GM18870 (cell line): ENCODE data around the gene MYH6.
"Not testable (repeated sequence)": the region's sequence is repeated elsewhere in the genome, so short reads cannot be mapped to it uniquely, and the experiment has no call there.

ENCODE experiments used
- ATAC-seq: cut with Tn5 transposase; IDR thresholded peaks from one replicate; pipeline ENCODE4 v1.9.1; 2021; ENCODE audit warnings: moderate library complexity; ENCODE audit not compliant: unreplicated experiment

MYH6 gene

GRCh38 chr14:23436327-23437132 lies 28.5 kb upstream of the MYH6 start:
- ATAC-seq, result no peak

- no peak for ATAC-seq
Observed at GRCh38 chr14:23435543-23436326, 27.7 kb upstream of the MYH6 start, which contains the start of gene MYH7. MYH7 (minus strand) TSS chr14:23435660; CDS start chr14:23433732, 1,928 bp downstream.

GRCh38 chr14:23434488-23435222 lies 26.6 kb upstream of the MYH6 start:
- ATAC-seq, result no peak

DNA sequence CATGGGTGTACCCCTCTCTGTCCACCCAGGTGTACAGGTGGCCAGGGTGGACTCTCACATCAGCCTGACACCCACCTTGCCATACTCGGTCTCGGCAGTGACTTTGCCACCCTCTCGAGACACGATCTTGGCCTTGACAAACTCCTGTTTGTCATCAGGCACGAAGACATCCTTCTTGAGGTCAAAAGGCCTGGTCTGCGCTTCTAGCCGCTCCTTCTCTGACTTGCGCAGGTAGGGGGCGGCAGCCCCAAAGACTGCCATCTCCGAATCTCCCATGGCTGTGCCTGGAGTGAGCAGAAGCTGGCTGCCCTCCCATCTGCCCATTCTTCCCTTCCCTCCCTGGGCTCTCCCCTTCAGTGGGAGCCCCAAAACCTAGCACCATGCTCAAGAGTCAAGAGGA lies 25.4 kb upstream of the MYH6 start:
- no peak for ATAC-seq

- no peak for ATAC-seq
Observed at GRCh38 chr14:23432946-23433345, 24.9 kb upstream of the MYH6 start.

DNA sequence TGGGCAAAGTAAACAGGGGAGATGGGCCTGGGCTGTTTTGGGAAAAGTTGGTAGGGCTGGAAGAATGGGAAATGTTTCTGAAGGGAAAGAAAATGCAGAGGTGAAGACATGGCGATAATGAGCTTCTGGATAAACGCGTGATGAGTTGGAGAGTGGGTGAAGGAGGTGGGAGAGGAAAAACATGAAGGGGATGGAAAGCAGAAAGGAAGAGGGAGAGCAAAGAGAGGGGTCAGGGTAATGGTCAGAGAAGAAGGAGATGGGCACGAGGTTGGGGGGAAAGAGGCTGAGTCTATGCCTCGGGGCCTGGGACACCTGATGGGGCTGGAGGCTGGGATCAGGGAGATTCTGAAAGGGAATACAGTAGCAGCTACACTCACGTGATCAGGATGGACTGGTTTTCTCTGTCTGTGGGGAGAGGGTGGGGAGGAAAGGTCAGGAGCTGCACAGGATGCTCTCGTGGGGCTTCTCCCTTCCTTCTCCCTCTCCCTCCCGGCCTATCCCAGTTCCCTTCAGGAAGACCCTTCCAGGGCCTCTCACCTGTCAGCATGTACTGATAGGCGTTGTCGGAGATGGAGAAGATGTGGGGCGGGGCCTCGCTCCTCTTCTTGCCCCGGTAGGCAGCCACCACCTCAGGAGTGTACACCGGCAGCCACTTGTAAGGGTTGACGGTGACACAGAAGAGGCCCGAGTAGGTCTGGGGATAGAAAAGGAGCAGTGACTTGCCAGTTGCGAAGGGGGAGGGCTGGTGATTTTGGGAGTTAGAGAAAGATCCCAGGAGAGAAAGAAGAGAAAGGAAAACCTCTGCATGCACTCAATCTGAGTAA lies 24.2 kb upstream of the MYH6 start:
- ATAC-seq, result no peak

- no peak for ATAC-seq
Observed at GRCh38 chr14:23431486-23431885, 23.4 kb upstream of the MYH6 start.

DNA sequence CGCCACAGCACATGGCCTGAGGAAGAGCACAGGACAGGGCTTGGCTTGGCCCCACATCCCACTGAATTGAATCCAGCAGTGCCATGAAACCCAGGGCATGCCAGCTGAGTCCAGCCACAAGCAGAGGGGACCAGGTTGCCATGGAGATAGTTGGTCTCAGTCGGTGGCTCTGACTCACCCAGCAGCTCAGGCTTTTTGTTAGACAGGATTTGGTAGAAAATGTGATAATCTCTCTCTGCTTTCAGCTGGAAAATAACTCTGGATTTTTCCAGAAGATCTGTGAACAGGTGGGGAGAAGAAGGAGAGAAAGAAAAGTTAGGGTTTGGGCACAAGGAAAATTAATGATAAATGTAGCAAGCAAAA lies 22.6 kb upstream of the MYH6 start:
- no peak for ATAC-seq

DNA sequence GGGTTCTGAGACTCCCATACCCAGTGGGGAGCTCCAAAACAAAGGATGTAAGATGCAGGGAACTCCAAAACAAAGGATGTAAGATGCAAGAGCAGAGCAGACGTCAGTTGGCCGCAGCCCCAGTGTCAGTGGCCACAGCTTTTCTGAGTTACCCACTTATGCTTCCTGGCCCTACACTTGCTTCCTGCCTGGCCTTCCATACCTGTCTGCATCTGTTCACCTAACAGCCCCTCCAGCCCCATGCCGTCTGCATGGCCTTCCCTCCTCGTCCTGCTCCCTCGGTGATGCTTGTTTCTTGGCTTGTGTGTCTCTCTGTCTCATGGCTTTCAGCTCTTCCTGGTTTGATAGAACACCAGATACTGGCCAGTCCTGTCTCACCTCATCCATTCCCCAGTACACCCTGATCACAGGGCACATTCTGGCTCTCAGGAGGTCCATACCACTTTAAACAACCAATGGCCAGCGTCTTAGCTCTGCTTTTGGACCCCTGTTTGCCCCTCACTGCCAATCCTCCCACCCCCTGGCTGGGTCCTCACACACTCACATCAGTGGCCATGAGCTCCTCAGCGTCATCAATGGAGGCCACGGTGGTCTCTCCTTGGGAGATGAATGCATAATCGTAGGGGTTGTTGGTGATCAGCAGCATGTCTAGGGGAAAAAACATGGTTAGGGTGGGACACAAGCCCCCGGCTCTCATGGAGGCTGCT lies 22.1 kb upstream of the MYH6 start:
- no peak for ATAC-seq

DNA sequence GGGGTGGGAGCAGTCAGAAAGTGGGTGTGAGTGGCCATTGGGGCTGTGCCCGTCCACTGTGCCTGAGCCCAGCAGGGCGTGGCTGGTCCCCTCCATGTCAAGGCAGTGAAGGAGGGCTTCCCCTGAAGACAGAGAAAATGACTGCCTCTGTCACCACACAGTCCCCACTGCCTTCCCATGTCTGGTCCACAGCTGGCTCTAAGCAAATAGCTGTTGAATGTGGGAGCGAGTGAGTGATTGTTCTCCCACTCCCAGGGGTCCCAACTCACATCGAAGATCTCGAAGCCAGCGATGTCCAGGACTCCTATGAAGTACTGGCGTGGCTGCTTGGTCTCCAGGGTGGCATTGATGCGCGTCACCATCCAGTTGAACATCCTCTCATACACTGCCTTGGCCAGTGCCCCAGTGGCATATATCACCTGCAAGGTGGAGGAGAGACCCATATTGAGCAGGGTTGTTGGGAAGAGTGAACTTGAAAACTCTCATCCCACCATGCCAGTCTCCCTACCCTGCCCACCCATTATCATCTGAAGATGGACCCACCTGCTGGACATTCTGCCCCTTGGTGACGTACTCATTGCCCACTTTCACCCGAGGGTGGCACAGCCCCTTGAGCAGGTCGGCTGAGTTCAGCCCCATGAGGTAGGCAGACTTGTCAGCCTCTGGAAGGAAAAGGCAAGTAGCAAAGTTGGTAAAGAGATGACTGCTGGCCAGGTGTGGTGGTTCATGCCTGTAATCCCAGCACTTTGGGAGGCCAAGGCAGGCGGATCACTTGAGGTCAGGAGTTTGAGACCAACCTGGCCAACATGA lies 20.8 kb upstream of the MYH6 start:
- ATAC-seq, result no peak

DNA sequence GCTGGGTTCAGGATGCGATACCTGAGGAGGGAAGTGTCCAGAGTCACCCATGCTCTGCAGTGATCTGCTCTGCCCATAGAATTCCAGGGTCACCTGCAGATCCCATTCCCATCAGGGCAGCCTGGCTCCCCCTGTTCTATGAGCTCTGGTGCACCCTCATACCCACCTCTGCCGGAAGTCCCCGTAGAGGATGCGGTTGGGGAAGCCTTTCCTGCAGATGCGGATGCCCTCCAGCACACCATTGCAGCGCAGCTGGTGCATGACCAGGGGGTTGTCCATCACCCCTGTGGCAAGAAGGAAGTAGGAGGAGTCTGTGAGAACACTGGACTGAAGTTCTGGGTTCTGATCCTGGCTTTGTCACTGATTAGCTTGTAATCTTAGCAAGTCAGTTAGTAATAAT lies 17.7 kb upstream of the MYH6 start:
- ATAC-seq, result not testable (repeated sequence)

- no peak for ATAC-seq
Observed at GRCh38 chr14:23425169-23425568, 17.1 kb upstream of the MYH6 start.

DNA sequence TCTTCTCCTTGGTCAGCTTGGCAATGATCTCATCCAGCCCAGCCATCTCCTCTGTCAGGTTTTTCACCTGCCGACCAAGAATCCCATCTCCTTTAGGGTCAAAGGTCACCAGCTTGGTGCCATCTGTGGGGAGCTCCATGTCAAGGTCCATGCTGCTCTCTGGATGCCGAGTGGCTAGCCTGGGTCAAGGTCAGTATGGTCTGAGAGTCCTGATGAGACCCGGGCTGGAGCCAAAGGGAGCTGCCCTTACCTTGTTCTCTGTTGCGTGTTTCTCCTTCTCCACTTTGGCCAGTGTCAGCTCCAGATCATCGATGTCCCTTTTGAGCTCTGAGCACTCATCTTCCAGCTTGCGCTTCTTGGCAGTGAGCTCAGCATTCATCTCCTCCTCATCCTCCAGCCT lies 15.6 kb upstream of the MYH6 start:
- ATAC-seq, result no peak

- ATAC-seq, result no peak
Observed at GRCh38 chr14:23421594-23421993, 13.5 kb upstream of the MYH6 start.

DNA sequence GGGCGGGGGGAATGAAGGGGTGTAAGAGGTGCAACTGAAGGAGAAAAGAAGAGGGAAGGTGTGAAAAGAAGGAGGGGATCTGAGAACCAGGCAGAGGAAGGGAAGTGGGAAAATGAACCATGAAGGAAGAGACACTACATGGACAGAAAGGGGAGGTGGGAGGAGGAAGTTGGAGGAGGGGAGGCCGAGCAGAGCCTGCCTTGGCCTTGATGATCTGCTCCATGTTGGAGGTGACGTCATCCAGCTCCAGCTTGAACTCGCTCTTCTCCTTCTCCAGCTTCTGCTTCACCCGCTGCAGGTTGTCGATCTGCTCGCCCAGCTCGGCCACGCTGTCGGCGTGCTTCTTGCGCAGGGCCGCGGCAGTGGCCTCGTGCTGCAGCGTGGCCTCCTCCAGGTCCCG lies 11.6 kb upstream of the MYH6 start:
- ATAC-seq, result not testable (repeated sequence)

DNA sequence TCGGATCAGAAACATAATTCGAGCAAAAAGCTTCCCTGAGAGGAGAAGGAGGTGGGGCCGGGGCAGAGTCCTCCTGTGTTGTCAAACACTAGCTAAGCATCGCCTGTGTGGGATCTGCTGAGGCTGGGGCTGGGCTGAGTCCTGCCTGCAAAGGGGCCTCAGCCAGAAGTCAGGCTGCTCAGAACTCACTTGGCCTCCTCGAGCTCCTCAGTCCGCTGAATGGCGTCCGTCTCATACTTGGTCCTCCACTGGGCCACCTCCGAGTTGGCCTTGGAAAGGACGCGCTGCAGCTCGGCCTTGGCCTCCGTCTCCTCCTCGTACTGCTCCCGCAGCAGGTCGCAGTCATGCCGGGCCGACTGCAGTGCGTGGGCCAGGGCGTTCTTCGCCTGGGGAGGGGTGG lies 9.9 kb upstream of the MYH6 start:
- no peak for ATAC-seq

DNA sequence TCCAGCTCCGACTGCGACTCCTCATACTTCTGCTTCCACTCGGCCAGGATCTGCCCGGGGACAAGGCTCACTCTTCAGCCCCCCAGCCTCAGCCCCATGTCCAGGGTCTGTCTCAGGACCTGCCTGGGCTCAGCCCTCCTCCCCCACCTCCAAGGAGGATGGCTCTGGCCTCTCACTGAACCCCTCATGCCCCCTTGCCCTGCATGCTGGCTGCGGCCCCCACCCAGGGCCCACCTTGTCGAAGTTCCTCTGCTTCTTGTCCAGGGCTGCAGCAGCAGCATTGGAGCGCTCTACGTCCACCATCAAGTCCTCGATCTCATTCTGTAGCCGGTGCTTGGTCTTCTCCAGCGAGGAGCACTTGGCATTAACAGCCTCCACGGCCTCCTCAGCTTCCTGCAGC lies 9.2 kb upstream of the MYH6 start:
- ATAC-seq, result not testable (repeated sequence)

DNA sequence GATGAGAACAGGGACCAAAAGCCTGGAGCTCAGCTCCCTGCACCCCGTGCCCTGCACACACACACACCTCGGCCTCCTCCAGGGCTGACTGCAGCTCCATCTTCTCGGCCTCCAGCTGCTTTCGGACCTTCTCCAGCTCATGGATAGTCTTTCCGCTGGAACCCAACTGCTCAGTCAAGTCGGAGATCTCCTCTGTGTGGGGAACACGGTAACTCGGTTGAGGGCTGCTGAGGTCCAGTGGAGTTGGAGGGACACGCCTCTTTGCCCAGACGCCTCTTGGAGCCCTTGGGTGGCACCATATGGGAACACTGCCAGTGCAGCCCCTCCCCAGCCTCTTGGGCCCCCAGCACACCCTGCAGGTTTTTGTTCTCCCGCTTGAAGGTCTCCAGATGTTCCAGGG lies 8.7 kb upstream of the MYH6 start:
- ATAC-seq, result no peak
